BLaER1 (cell line): Measurements from ENCODE around the gene CPT1A.

ENCODE experiments used
- H3K27ac ChIP-seq: shearing (Covaris generic); formaldehyde crosslinking; 2 replicates; pipeline ENCODE4 v1.8.1; 2022
- H3K27me3 ChIP-seq: shearing (Covaris generic); formaldehyde crosslinking; 2 replicates; pipeline ENCODE4 v1.8.1; 2022
- H3K36me3 ChIP-seq: shearing (Covaris generic); formaldehyde crosslinking; 2 replicates; pipeline ENCODE4 v1.8.1; 2022
- H3K4me1 ChIP-seq: shearing (Covaris generic); formaldehyde crosslinking; 2 replicates; pipeline ENCODE4 v1.8.1; 2022
- H3K4me2 ChIP-seq: shearing (Covaris generic); formaldehyde crosslinking; 2 replicates; pipeline ENCODE4 v1.8.1; 2022
- H3K4me3 ChIP-seq: shearing (Covaris generic); formaldehyde crosslinking; 2 replicates; pipeline ENCODE4 v1.8.1; 2022
- H3K9ac ChIP-seq: shearing (Covaris generic); formaldehyde crosslinking; 2 replicates; pipeline ENCODE4 v1.8.1; 2022
- H3K9me3 ChIP-seq: shearing (Covaris generic); formaldehyde crosslinking; 2 replicates; pipeline ENCODE4 v1.8.1; 2022
- H4K20me1 ChIP-seq: shearing (Covaris generic); formaldehyde crosslinking; 2 replicates; pipeline ENCODE4 v1.8.1; 2022
- Cebpa-rat ChIP-seq: shearing (Covaris generic); IDR thresholded peaks from 2 replicates; pipeline ENCODE4 v1.8.1; 2022

The CPT1A gene

GRCh38 chr11:68782711-68783110, 59.0 kb downstream of the CPT1A start:
- Histone ChIP-seq H4K20me1 (no peaks in the 10 kb centered on the region), H3K4me1 (peaks cover 8% of the 10 kb centered on the region), H3K36me3 (peaks cover 98% of the 10 kb centered on the region), H3K9me3 (no peaks in the 10 kb centered on the region), H3K27me3 (no peaks in the 10 kb centered on the region), H3K9ac (no peak overlapping the region), H3K4me3 (no peak overlapping the region), H3K4me2 (no peak overlapping the region), H3K27ac (no peak overlapping the region)
- no peak for TF ChIP-seq Cebpa-rat

- Histone ChIP-seq H3K4me2 (no peak overlapping the region), H3K36me3 (peaks cover 99% of the 10 kb centered on the region), H3K4me1 (peaks cover 8% of the 10 kb centered on the region), H3K27ac (no peak overlapping the region), H4K20me1 (no peaks in the 10 kb centered on the region), H3K4me3 (no peak overlapping the region), H3K9me3 (no peaks in the 10 kb centered on the region), H3K9ac (no peak overlapping the region), H3K27me3 (no peaks in the 10 kb centered on the region)
- no peak for TF ChIP-seq Cebpa-rat
Measured at GRCh38 chr11:68780829-68781228, 60.9 kb downstream of the CPT1A start.

- Histone ChIP-seq H3K27ac (no peak overlapping the region), H3K9ac (no peak overlapping the region), H3K9me3 (no peaks in the 10 kb centered on the region), H3K4me2 (no peak overlapping the region), H3K4me3 (no peak overlapping the region), H3K4me1 (peaks cover 8% of the 10 kb centered on the region), H3K27me3 (no peaks in the 10 kb centered on the region), H3K36me3 (peaks cover 99% of the 10 kb centered on the region), H4K20me1 (no peaks in the 10 kb centered on the region)
- TF ChIP-seq Cebpa-rat = no peak
Measured at GRCh38 chr11:68778205-68778604, 63.5 kb downstream of the CPT1A start.

GRCh38 chr11:68776442-68777235, 65.1 kb downstream of the CPT1A start:
- no peak overlapping the region for H3K4me2 ChIP-seq
- H3K27ac ChIP-seq = no peak overlapping the region
- H3K4me3 ChIP-seq = no peak overlapping the region
- H3K9me3 ChIP-seq = no peaks in the 10 kb centered on the region
- H3K9ac ChIP-seq = no peak overlapping the region
- peaks cover 8% of the 10 kb centered on the region for H3K4me1 ChIP-seq
- TF ChIP-seq Cebpa-rat = no peak
- no peaks in the 10 kb centered on the region for H4K20me1 ChIP-seq
- no peaks in the 10 kb centered on the region for H3K27me3 ChIP-seq
- peaks cover 100% of the 10 kb centered on the region for H3K36me3 ChIP-seq

GRCh38 chr11:68775951-68776388, 65.7 kb downstream of the CPT1A start:
- no peak overlapping the region for H3K4me3 ChIP-seq
- H3K4me1 ChIP-seq = peaks cover 8% of the 10 kb centered on the region
- H3K9ac ChIP-seq = no peak overlapping the region
- no peak for TF ChIP-seq Cebpa-rat
- H3K27me3 ChIP-seq = no peaks in the 10 kb centered on the region
- no peak overlapping the region for H3K4me2 ChIP-seq
- no peaks in the 10 kb centered on the region for H4K20me1 ChIP-seq
- no peaks in the 10 kb centered on the region for H3K9me3 ChIP-seq
- H3K27ac ChIP-seq = no peak overlapping the region
- peaks cover 100% of the 10 kb centered on the region for H3K36me3 ChIP-seq

GRCh38 chr11:68774194-68774585, 67.5 kb downstream of the CPT1A start:
- Histone ChIP-seq H3K27ac (no peak overlapping the region), H3K36me3 (peaks cover 100% of the 10 kb centered on the region), H3K9me3 (no peaks in the 10 kb centered on the region), H4K20me1 (no peaks in the 10 kb centered on the region), H3K4me3 (no peak overlapping the region), H3K9ac (no peak overlapping the region), H3K4me2 (no peak overlapping the region), H3K27me3 (no peaks in the 10 kb centered on the region), H3K4me1 (no peaks in the 10 kb centered on the region)
- TF ChIP-seq Cebpa-rat = no peak

- Histone ChIP-seq H3K9ac (no peak overlapping the region), H4K20me1 (no peaks in the 10 kb centered on the region), H3K36me3 (peaks cover 100% of the 10 kb centered on the region), H3K4me3 (no peak overlapping the region), H3K27me3 (no peaks in the 10 kb centered on the region), H3K9me3 (no peaks in the 10 kb centered on the region), H3K4me2 (no peak overlapping the region), H3K4me1 (no peaks in the 10 kb centered on the region), H3K27ac (no peak overlapping the region)
- TF ChIP-seq Cebpa-rat = no peak
Measured at GRCh38 chr11:68773521-68774193, 68.1 kb downstream of the CPT1A start.

- Histone ChIP-seq H3K4me1 (no peaks in the 10 kb centered on the region), H3K4me3 (no peak overlapping the region), H3K36me3 (peaks cover 98% of the 10 kb centered on the region), H4K20me1 (no peaks in the 10 kb centered on the region), H3K27me3 (no peaks in the 10 kb centered on the region), H3K9me3 (no peaks in the 10 kb centered on the region), H3K4me2 (no peak overlapping the region), H3K27ac (no peak overlapping the region), H3K9ac (no peak overlapping the region)
- no peak for TF ChIP-seq Cebpa-rat
Measured at GRCh38 chr11:68772936-68773335, 68.8 kb downstream of the CPT1A start.

GRCh38 chr11:68770781-68771180, 70.9 kb downstream of the CPT1A start:
- Histone ChIP-seq H3K4me3 (no peak overlapping the region), H3K9me3 (no peaks in the 10 kb centered on the region), H3K9ac (no peak overlapping the region), H3K27ac (no peak overlapping the region), H3K4me2 (no peak overlapping the region), H4K20me1 (no peaks in the 10 kb centered on the region), H3K27me3 (no peaks in the 10 kb centered on the region), H3K36me3 (peaks cover 97% of the 10 kb centered on the region), H3K4me1 (no peaks in the 10 kb centered on the region)
- no peak for TF ChIP-seq Cebpa-rat

- H3K9ac ChIP-seq = no peak overlapping the region
- no peaks in the 10 kb centered on the region for H3K27me3 ChIP-seq
- no peak overlapping the region for H3K27ac ChIP-seq
- no peak overlapping the region for H3K4me3 ChIP-seq
- TF ChIP-seq Cebpa-rat = no peak
- peaks cover 95% of the 10 kb centered on the region for H3K36me3 ChIP-seq
- H4K20me1 ChIP-seq = peaks cover 12% of the 10 kb centered on the region
- H3K9me3 ChIP-seq = no peaks in the 10 kb centered on the region
- H3K4me1 ChIP-seq = peaks cover 13% of the 10 kb centered on the region; the same call in 1 of the 2 replicates
- no peak overlapping the region for H3K4me2 ChIP-seq
Measured at GRCh38 chr11:68767672-68768071, 74.0 kb downstream of the CPT1A start.
